ENCODE results near the gene ATF5.

Gene ATF5

DNA sequence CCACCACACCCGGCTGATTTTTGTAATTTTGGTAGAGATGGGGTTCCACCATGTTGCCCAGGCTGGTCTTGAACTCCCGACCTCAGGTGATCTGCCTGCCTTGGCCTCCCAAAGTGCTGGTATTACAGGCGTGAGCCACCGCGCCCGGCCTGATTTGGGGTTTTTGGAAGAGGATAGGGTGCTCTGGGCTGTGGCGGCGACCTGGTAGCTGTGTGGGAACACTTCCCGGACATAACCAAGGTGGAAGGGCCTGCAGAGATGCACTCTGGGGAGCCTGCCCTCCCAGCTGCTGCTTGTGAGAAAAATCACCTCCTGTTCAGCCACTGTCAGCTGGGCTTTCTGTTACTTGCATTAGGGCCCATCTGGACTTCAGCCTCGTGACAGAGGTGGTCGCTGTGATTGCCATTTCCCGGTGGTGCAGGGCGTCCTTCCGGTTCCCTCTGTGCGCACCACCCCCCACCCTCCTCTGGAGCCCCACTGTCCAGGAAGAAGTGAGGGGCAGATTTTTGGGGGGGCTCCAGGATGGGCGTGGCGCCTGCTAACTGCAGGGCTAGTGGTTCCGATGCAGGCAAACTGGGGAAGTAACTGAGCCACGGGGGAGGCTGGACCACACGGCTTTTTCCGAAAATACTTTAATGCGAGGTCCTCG lies 39.8 kb upstream of the ATF5 start:
- in situ Hi-C loops (cut with HindIII; ENCODE audit: low sequenced_read_pairs) = no loop called here
- DNase-seq (ENCODE audit: low read depth, low spot score) = no peak
- H3K4me3 ChIP-seq (ENCODE audit: low read depth, low read length) = no peak overlapping the region
- TF ChIP-seq, protein P1, sequence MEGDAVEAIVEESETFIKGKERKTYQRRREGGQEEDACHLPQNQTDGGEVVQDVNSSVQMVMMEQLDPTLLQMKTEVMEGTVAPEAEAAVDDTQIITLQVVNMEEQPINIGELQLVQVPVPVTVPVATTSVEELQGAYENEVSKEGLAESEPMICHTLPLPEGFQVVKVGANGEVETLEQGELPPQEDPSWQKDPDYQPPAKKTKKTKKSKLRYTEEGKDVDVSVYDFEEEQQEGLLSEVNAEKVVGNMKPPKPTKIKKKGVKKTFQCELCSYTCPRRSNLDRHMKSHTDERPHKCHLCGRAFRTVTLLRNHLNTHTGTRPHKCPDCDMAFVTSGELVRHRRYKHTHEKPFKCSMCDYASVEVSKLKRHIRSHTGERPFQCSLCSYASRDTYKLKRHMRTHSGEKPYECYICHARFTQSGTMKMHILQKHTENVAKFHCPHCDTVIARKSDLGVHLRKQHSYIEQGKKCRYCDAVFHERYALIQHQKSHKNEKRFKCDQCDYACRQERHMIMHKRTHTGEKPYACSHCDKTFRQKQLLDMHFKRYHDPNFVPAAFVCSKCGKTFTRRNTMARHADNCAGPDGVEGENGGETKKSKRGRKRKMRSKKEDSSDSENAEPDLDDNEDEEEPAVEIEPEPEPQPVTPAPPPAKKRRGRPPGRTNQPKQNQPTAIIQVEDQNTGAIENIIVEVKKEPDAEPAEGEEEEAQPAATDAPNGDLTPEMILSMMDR (IDR thresholded peaks at IDR 0.05; ENCODE audit: low read depth, low read length) = no peak

DNA sequence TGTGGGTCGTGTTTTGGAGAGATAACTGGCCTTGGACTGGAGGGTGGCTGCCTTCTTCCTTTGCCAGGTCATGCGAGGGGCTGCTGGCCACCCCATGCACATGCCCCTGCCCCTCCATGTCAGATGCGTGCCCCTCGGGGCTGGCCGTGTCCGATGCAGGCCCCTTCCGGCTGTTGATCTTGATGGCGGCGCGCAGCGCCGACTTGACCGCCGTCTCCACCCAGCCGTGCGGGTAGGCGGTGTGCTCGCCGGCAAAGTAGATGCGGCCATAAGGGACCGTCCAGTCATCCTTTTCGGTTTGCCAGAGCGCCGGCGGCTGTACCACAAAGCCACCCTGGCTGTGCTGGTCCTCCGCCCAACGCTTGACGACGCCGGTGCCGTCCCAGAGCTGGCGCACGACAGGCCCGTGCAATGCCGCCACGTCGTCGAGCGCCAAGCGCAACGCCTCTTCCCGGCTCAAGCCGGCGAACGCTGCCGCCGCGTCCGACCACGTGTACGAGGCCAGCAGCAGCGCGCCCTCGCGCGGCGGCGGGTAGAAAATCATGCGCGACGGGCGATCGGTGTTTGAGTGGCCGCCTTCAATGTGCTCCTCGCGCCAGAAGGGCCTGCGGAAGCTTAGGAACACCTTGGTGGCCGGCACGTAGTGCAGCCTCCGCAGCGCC lies 39.2 kb upstream of the ATF5 start:
- TF ChIP-seq, protein P1 (IDR thresholded peaks at IDR 0.05; ENCODE audit: low read depth, low read length) = peak; percentile 70
- H3K4me3 ChIP-seq (ENCODE audit: low read depth, low read length) = no peak overlapping the region
- in situ Hi-C loops (cut with HindIII; ENCODE audit: low sequenced_read_pairs) = no loop called here
- peak; percentile 65 for DNase-seq (ENCODE audit: low read depth, low spot score)

DNA sequence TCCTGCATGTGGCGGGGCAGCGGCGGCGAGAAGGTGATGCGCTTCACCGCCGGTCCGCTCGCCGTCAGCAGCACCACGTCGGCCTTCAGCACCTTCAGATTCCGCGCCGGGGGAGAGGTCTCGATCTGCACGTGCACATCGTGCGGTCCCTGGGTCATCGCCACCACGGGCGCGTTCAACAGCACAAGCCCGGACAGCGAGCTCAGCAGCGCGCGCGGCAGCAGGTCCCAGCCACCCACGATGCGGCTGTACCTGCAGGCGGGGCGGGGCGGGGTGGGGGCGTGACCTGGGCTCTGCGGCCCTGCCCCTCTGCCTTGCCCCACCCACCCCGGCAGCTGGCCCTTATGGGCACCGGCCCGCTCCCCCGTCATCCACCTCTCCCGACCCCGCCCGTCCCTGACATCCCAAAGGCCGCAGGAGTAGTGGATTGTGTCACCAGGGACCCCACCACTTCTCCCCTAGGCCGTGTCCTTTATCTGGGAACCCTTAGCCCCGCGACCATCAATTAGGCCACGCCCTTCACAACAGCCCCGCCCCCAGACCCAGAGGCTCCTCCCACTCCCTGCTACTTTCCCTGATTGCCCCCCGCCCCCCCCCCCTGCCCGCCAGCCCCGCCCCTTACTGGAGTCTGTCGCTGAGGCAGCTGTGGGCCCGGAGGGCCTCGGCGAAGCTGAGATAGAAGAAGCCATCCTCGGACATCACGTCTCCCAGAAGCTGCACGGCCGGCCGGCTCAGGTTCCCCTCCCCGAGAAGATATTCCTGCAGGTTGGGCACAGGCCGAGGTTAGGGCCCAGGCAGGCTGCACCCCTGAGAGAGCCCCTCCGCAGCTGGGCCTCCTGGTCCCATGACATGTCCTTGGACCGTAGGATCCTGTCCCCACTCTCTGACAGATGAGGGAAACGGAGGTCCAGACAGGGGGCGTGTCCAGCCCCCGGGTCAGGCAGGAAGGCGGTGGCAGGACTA lies 38.4 kb upstream of the ATF5 start:
- DNase-seq (ENCODE audit: low read depth, low spot score) = no peak
- peak overlapping the region; percentile 7 for H3K4me3 ChIP-seq (ENCODE audit: low read depth, low read length)
- TF ChIP-seq, protein P1 (IDR thresholded peaks at IDR 0.05; ENCODE audit: low read depth, low read length) = no peak
- in situ Hi-C loops (cut with HindIII; ENCODE audit: low sequenced_read_pairs) = no loop called here

DNA sequence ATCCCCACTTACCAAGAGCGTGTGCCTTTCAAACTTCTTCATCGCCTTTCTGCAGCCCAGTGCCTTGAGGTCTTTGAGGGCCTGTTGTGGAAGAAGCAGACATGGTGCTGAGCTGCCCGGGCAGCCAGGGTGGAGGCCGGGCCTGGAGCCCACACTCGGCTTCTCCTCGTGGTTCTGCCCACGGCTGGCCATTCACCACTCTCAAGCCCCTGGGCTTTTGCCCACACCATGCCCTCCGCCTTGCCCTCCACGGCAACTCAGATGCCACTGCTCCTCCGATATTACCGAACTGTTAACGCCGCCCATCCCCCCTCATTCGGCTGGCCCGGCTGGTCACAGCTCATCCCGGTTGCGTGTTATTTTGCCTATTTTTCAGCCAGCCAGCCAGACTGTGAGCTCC lies 37.6 kb upstream of the ATF5 start:
- H3K4me3 ChIP-seq (ENCODE audit: low read depth, low read length) = no peak overlapping the region
- in situ Hi-C loops (cut with HindIII; ENCODE audit: low sequenced_read_pairs) = no loop called here
- DNase-seq (ENCODE audit: low read depth, low spot score) = no peak
- TF ChIP-seq, protein P1 (IDR thresholded peaks at IDR 0.05; ENCODE audit: low read depth, low read length) = no peak

DNA sequence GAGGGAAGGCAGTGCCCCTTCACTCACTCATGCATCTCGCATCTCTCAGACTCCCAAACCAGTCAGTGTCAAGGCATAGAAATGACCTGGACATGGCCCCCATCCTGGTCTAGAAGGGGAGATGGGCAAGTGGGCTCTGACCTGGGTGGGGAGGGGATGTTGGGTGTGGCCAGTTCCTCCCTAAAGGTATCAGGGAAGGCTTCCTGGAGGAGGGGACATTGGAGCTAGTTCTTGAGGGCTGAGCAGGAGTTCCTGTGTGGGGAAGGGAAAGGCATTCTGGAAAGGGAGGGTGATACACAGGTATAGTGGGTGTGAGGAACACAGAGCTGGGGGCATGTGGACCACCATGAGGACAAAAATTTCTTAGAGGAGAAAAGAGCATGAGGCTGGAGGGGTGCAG lies 36.3 kb upstream of the ATF5 start:
- in situ Hi-C loops (cut with HindIII; ENCODE audit: low sequenced_read_pairs) = no loop called here
- DNase-seq (ENCODE audit: low read depth, low spot score) = no peak
- TF ChIP-seq, protein P1 (IDR thresholded peaks at IDR 0.05; ENCODE audit: low read depth, low read length) = no peak
- H3K4me3 ChIP-seq (ENCODE audit: low read depth, low read length) = no peak overlapping the region

DNA sequence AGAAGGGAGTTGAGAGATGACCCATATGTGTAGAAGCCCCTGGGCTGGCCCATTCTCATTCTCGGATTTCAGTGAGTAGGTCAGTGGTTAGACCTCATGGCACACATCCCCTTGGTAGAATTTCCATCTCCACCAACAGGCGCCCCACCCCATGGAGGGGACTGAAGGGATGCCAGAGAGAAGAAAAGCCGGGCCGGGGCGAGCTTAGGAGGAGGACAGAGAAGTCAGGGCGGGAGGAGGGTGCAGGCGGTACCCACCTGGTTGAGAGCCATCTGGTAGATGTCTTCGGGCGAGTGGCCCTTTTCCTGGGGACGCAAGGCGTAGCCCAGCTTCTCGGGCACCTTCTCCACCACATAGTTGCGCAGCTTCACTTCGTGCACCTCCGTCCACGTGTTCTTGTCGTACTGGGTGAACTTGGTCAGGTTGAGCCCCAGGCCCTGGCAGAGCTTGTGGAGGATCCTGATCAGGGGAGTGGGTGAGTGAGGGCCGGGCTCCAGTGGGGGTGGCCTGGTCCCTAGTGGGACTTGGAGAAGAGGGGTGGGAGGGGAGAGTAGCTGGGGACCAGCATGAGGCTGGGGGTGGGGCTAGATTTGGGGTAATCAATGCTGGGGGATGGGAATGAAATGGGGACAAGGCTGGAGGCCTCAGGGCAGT lies 34.9 kb upstream of the ATF5 start:
- no peak overlapping the region for H3K4me3 ChIP-seq (ENCODE audit: low read depth, low read length)
- in situ Hi-C loops (cut with HindIII; ENCODE audit: low sequenced_read_pairs) = no loop called here
- no peak for DNase-seq (ENCODE audit: low read depth, low spot score)
- TF ChIP-seq, protein P1 (IDR thresholded peaks at IDR 0.05; ENCODE audit: low read depth, low read length) = no peak
